Cardiac septum (tissue), 1 donor: Measurements from ENCODE around the gene CUBN. TPM values are rescaled to one million over a fixed set of nuclear protein-coding genes. Genes with fewer than 3 reads are reported as not detected.

Experiments
- DNase-seq: peaks from one replicate; pipeline ENCODE4 v3.0.0-alpha.2; 2020; ENCODE audit warnings: low spot score
- intact Hi-C: fragments of 100-400 bp; cut with DNase I; formaldehyde crosslinking; loops from one replicate; pipeline ENCODE4 v1.14.0; 2022
- total RNA-seq: library from RNA; stranded (reverse); fragmentation: NEBNext Ultra II Directional; extraction: Animal tissue kit (Norgen Biotek cat#: 25700); gene quantifications from one replicate; pipeline ENCODE4 v1.2.1, GENCODE V29; 2021
- donor health status: DM: no; HTN: no; CAD: no.

The CUBN gene
- total RNA-seq, 1 donor from 2014 or later, result 0.54 TPM

GRCh38 chr10:16967866-16968415 is 161.7 kb downstream of the CUBN start:
- no peak for DNase-seq
- intact Hi-C loops, result no loop called here

DNA sequence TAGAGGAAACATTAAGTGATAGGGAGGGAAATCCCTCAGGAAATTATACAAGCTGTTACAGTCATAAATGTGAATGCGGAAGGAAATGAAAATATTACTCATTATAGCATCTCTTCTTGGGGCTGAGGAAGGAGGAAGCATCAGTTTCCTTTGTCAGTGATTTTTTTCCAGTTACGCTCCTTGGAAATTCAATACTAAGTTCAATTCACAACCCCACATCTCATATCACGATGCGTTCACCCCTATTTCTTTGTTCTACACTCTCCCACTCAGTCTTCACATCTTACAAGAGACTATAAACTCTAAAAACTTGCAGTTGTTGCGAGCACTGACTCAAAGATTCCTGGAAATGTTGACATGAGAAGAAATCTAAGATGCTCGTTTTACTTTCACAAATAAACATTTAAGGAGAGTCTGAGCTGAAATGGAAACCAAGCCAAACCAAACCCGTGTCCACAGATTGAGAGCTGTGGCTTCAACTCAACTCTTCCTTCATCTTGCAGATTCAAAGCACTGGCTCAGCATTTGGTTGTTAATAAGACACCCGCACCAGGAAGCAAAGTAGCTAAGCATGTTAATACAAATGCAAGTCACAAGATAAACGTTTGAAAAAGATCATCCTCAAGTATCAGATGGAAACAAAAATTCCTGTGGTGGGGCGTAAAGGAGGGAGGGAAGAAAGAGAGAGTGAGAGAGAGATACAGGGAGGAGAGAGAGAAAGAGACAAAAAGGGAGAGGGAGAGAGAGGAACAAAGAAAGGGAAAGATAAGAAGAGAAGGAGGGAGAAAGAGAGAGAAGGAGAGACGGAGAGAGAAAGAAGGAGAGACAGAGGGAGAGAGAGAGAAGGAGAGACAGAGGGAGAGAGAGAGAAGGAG is 162.4 kb downstream of the CUBN start:
- intact Hi-C loops, result no loop called here
- no peak for DNase-seq

GRCh38 chr10:16965740-16966447 is 163.7 kb downstream of the CUBN start:
- intact Hi-C loops, result no loop called here

GRCh38 chr10:16965344-16965616 is 164.3 kb downstream of the CUBN start:
- no peak for DNase-seq
- intact Hi-C loops, result no loop called here

More at GRCh38 chr10:16965740-16966447, 163.7 kb downstream of the CUBN start:
- no peak for DNase-seq

DNA sequence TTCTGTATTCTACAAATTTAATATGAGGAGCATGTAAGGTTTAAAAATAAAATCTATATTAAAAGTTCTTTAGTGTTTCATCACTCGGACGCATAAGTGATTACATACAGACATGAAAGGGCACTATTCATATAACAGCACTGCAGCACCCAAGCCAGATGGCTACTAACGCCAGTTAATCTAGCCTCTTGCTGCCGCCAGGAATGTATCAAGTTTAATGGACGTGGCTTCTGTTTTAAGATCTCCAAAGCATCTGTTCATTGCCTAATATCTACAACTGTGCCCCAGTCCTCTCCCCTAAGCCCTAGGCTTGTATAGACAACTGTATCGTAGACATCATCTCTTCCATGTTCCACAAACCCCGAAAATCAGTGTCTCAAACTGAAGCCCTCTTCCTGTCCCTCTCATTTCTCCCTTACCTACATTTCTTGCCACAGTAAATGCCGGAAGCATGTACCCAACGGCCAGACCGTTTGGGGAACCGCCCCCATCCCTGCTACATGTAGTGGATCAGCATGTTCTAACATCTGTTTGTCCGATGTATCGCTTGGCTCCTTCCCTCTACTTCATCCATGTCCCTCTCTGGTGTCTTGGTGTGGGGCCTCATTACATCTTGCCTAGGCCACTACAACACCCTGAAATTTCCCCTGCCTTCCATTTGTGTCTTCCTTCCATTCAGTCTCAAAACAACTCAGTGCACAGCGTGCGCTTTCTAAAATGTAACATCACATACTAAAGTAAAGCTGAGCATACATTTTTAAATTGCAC is 164.9 kb downstream of the CUBN start:
- DNase-seq, result no peak
- intact Hi-C loops, result no loop called here

- intact Hi-C loops, result no loop called here
Measured at GRCh38 chr10:16960551-16960950, 169.1 kb downstream of the CUBN start.

GRCh38 chr10:16957038-16957437 is 172.6 kb downstream of the CUBN start:
- no peak for DNase-seq

More at GRCh38 chr10:16960551-16960950, 169.1 kb downstream of the CUBN start:
- no peak for DNase-seq

DNA sequence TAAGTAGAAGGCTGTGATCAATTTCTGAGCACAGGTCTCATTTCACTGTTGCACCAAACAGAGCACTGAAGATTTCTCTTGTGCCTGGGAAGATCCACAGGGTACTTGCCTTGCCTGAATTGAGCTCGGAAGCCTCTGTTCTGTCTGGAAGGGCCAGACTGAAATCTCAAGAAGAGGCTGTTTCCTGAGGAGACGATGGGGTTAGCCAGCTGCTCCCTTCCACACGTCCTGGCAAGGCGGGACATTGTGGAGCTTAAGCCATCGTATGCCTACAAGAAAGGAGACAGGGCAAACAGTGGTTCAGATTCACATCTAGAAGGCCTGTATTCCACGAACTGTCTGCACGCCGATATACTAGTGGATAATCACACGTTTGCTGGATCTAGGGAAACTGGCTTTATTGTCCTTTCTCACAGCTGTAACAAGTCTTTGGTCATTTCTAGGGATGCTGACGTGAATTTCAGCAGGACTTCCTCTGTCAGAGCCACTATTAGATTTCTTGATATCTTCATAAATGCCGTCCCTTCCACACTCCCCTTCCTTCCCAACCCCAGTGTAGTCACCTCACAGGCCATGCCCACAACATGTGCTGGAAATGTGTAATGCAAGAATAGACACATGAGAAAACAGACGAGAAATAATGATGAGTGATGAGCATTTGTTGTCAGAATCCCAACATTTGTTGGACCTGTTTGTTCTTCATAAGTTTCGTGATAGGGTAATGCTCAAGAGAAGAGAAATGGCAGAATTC is 175.2 kb downstream of the CUBN start:
- intact Hi-C loops, result loop anchor here (5.0 kb wide), 1 partner anchor 97 kb away; no protein-coding TSS in a partner anchor
- no peak for DNase-seq

More at GRCh38 chr10:16957038-16957437, 172.6 kb downstream of the CUBN start:
- intact Hi-C loops, result no loop called here

DNA sequence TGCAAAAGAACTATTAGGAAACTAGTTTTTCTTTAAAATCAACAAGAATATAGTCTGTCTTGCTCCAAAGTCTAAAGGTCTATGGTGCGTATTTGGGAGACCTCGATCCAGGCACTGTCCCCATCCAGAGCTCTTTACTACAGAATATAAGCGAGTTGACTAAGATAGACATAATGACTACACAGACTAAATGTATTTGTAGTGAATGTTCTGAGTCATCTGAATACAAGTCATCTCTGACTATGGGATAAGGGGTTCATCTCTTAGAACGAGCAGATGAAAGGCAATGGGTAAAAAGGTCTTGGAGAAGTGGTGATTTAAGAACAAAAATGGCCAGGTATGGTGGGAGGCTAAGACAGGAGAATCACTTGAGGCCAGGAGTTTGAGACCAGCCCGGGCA is 176.3 kb downstream of the CUBN start:
- intact Hi-C loops, result loop anchor here (5.0 kb wide), 1 partner anchor 96 kb away; no protein-coding TSS in a partner anchor
- DNase-seq, result no peak

DNA sequence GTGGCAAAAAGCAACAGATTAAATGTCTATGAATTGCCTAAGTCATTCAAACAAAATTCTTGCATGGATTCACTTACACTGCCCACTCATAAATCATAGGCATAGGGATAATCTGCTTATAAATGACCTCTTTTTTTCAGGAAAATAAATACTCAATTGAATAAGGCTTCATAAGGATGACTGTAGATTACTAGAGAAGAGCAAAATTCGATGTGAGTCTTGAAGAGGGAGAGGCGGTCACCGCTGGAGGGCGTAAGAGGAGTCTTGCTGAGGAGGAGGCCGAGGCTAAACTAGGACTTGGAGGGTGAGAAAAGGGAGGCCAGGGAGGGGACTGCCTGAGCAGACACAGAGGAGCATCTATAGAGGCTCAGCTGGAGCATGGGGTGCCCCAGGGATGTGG is 177.0 kb downstream of the CUBN start:
- DNase-seq, result no peak
- intact Hi-C loops, result loop anchor here (5.0 kb wide), 1 partner anchor 95 kb away; no protein-coding TSS in a partner anchor

- DNase-seq, result no peak
- intact Hi-C loops, result loop anchor here (5.0 kb wide), 1 partner anchor 95 kb away; no protein-coding TSS in a partner anchor
Measured at GRCh38 chr10:16952080-16952479, 177.5 kb downstream of the CUBN start.

GRCh38 chr10:16950656-16951601 is 178.7 kb downstream of the CUBN start:
- no peak for DNase-seq
- intact Hi-C loops, result loop anchor here (5.0 kb wide), 1 partner anchor 94 kb away; no protein-coding TSS in a partner anchor

DNA sequence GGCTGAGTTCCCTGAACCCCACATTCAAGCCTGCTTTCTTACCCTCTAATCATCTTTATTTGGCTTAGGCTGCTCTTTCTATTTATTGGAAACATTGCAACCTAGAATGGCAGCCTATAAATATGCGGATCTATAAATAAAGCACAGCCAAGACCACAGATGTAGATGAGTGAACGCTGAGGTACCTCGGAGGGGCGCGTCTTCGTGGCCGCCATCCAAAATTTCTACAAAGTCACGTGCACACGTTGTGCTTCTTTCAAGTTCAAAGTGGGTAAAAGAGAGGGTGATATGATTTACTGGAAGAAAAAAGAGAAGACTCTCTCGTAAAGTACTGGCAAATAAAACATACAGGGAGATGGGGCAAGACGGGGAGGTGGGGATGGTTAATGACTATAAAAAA is 179.8 kb downstream of the CUBN start:
- intact Hi-C loops, result loop anchor here (5.0 kb wide), 1 partner anchor 93 kb away; no protein-coding TSS in a partner anchor
- DNase-seq, result no peak

DNA sequence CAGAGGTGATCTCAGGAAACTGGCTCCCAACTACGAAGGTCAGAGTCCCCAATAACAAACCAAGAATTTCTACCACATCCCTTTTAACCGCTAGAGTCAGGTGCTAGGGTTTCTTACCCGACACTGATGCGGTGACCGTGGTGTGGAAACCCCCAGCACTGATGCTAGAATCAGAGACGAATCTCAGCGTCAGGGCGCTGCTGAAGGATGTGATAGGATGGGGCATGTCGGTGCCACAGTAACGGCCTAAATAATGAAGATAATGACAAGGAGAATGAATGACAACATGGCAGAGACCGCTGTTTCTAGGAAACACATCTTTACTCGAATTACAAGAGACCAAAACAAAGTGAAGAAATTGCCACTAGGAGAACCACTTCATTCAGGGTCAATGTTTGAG is 181.2 kb downstream of the CUBN start:
- no peak for DNase-seq
- intact Hi-C loops, result no loop called here

- DNase-seq, result no peak
- intact Hi-C loops, result no loop called here
Measured at GRCh38 chr10:16947069-16947468, 182.5 kb downstream of the CUBN start.

- intact Hi-C loops, result no loop called here
- DNase-seq, result no peak
Measured at GRCh38 chr10:16945593-16945992, 184.0 kb downstream of the CUBN start.

DNA sequence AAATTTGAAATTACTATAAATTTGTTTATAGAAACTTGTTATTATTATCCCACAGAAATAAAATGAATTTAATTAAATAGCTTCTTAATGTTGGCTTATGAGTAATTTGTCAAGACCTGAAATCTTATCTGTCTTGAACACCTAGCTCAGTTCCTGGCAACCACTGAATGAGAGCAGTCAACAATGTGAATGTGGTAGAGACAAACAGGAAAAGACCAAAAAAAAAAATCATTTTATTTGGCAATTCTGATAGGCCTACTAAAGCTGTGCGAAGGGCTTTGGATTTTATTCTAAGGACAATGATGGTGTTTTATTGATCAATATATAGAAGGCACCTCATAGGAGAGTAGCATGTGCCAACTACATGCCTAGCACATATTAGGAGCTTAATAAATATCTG is 184.6 kb downstream of the CUBN start:
- intact Hi-C loops, result no loop called here
- no peak for DNase-seq

GRCh38 chr10:16944402-16944801 is 185.2 kb downstream of the CUBN start:
- intact Hi-C loops, result no loop called here
- DNase-seq, result no peak
